ENCODE measurements around the gene MBOAT1.

DNA sequence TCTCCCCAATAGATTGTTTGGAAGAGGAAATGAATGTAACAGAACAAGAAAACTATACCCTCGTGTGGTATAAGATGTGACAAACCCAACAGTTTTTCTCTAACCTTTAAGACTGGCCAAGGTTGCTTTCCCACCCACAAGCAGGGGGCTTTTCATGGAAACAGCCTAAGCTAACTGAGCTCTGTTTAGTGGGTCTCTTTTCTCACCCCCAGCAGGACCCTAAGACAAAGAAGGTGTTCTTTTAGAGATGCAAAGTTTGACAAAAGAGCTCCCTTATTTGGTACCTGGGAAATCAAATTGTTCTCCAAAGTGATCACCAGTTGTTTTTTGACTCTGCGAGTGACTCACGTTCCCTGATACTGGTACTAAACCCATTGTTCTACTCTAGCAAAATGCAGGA is 59.1 kb downstream of the MBOAT1 start:
- TF ChIP-seq POLR2AphosphoS5 (IDR thresholded peaks at IDR 0.05; ENCODE audit: low read depth, low read length) (no peak), POLR2A (IDR thresholded peaks at IDR 0.05; ENCODE audit: low read depth, low read length) (no peak)
